GM21786 (cell line): ENCODE data around the gene THOC5.

Experiments
- ATAC-seq: cut with Tn5 transposase; IDR thresholded peaks from one replicate; pipeline ENCODE4 v1.9.1; 2021; ENCODE audit not compliant: unreplicated experiment

The THOC5 gene

DNA sequence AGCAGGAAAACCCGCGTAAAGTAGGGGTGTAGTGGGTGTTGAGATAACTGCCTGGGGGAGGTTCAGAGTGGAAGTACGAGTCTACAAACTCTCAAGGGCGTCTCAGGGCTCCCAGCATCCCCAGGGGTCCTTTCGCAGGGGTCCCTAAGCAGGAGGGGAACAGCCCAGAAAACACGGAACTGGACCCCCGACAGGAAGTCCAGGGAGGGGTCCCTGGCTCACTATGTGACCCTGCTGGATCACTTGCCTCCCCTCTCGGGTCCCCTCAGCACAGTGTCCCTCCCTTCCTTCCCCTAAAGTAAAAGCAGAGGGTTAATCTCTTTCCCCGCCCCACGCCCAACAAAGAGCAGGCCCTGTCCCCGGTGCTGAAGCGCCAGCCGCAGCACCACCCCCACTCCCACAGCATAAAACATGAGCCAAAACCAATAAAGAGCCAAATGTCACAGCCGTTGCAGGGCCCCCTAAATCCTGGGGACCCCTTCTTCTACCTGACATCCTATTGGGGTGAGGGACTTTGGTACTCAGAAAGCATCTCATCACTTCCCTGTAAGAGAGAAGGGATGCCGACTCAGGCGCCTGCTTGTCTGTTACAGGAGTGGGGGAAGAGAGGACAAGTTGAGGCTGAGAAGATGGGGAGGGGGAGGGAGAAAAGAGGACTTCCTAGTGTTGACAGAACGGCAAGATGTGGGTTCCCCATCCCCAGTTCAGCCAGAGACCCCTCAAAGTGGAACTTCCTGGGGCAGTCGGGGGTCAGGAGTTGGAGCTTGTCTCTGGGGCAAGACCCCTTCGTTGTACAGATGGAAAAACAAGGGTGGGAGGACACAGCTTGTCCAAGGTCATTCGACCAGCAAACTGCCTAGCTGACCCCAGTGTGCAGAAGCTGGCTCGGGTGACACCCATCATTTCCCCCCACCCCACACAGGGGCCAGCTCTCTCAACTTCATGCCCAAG is 75.0 kb downstream of the THOC5 start:
- no peak for ATAC-seq

DNA sequence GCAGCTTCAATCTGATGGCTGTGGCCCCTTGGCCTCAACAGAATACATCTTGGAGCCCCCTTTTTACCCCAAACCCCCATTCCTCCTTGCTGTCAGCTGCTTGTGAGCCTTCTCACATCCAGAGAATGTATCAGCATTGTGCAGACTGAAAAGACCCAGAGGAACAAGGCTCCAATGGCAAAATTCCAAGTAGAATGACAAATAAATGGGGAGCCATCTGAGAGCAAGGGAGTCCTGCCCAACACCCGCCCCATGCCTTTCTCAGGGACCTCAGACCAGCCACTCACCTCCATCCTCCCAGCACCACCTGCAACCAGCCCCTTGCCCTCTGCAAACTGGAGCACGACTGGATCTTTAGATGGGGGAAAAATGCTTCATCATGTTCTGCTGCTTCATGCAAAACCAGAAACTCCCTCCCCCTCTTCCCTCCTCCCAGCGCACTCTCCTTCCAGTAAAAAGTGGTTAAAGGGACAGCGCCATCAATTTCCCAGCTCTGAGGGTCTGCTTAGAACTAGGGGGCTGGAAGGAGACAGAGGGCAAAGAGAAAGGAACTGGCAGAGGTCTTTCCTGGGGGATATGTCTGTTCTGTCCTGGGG is 75.7 kb downstream of the THOC5 start:
- ATAC-seq, result no peak

DNA sequence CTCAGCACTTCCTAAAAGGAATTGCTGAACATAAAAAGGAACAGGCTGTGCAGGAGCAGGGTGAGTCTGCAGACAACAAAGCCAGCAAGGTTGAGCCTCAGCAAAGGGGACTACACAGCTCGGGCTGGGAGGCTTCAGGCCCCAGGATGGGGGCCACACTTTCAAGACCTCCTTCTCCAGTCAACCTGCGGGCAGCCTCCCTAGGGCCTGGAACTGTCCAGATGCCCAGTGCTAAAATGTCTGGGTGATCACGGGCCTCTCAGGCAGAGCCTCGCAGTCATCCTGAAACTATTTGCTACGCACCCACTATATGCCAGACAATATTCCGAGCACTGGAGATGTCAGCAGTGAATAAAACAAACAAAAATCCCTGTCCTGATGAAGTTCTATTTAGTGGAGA is 77.4 kb downstream of the THOC5 start:
- ATAC-seq, result no peak

DNA sequence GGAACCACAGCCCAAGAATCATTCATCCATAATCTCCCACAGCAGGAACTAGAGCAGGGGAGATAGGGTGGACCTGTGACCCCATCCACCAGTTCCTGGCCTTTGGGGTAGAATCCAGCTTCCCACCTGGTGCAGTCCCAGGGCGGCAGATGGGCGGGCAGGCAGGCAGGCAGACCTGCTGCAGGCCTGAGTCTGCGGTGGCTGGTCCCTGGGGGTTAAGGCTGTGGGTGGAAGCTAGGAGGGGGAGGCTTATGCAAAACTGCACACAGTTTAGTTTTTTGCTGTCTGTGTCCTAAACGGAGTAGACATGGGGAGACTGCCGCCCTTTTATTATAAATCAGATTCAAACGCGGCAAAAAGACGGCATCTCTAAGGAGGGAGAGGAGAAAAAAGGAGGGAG is 78.0 kb downstream of the THOC5 start:
- no peak for ATAC-seq

DNA sequence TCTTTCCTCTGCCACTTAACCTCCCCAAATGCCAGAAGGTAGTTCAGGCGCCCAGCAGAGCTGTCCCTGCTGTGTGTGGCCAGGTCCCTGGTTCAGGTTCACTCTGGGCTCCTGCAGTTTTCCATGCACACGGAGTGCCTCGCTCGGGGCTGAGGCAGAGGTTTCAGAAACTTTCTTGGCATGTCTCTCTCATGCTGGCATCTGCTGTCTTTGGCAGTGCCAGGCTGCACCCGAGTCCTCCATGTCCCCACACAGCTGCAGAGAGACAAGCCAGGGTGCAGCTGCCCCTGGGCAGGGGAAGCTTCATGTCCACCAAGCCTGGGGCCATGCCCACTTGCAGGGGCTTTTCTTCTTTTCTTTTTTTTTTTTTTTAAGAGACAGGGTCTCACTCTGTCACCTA is 80.6 kb downstream of the THOC5 start:
- ATAC-seq, result no peak

DNA sequence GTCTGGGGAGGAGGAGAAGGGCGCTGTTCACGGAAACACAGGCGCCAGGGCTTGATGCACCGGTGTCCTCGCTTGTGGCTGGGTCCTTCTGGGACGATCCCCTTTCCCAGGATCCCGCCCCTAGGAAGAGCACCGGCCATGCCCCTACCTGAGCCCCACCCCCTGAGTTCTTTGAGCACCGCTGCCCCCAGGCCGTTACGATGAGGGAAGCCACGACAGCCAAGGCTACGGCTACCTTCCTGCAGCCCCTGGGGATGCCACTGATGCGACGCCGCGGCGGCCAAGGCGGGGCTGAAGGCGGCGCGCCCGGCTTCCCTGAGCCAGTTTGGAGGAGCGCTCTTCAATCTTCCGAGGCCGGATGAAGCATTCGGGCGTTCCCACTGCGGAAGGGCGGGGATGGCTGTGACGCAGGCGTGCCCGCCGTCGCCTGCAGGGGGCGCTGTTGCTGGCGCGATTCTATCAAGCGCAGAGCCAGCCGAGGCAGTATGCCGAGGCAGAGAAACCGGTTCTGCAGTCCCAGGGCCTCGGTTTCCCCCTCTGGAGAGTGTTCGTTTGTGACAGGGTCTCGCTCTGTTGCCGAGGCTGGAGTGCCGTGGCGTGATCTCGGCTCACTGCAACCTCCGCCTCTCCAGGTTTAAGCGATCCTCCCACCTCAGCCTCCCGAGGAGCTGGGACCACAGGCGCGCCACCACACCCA is 83.2 kb downstream of the THOC5 start:
- ATAC-seq, result no peak

DNA sequence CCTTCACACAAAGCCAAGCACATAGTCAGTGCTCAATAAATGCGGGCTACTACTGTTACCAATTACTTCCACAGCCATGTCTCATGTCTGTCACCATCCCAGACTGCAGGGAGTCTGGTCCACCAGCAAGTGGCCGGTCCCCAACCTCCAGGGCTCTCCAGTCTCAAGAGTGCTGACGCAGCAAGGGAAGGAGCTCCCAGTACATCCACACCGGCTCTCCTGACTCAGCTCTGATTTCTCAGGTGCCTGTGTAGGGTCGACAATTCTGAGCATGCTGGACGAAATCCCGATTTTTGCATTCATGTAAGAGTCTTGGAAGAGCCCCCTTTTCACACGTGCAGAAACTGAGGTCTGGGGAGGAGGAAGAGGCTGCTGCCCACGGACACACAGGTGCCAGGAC is 83.8 kb downstream of the THOC5 start:
- no peak for ATAC-seq

DNA sequence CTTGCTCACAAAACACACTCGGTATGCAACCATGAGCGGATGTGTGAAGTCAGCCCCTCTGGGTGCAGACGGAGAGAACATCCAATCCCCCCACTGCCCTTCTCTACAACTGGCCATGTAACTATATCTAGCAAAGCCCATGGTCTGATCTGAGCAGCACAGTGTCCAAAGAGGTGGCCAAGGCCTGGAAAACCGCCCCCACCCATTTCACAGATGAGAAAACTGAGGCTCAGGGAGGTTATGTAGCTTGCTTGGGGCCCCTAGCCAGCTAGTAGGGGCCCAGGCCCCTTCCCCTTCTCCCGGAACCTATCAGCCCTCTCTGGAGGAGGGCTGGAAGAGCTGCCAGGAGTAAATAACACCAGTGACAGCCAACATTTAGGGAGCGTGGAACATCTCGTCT is 89.0 kb downstream of the THOC5 start:
- no peak for ATAC-seq

DNA sequence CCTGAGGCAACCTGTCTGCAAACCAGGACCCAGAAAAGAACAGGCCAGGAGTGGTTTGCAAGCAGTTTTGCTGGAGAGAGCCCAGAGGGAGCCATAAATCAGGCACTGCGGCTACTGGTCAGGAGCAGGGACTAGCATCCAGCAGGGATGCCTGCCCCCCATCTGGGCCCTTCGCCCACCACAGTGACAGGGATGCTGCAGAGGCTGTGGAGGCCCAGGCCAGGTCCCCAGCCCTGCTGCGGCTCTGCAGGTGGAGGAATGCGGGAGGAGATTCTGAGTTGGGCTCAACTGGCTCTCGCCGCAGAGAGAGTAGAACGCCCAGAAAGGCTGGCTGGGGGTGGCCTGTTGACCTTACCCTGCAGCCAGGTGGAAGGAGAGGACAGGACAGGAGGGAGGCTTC is 89.9 kb downstream of the THOC5 start:
- ATAC-seq, result no peak

DNA sequence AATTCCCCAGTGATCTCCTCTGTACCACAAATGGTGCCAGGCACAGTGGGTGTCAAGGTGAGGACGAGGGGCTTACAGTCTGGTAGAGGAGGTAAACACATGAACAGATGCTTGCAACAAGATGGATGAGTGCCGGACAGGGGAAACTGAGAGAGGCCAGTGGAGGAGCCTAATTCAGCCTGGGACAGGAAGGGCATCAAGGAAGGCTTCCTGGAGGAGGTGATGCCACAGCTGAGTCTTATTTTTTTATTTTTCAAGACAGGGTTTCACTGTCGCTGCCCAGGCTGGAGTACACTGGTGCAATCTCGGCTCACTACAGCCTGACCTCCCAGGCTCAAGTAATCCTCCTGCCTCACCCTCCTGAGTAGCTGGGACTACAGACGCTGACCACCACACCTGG is 92.3 kb downstream of the THOC5 start:
- no peak for ATAC-seq

DNA sequence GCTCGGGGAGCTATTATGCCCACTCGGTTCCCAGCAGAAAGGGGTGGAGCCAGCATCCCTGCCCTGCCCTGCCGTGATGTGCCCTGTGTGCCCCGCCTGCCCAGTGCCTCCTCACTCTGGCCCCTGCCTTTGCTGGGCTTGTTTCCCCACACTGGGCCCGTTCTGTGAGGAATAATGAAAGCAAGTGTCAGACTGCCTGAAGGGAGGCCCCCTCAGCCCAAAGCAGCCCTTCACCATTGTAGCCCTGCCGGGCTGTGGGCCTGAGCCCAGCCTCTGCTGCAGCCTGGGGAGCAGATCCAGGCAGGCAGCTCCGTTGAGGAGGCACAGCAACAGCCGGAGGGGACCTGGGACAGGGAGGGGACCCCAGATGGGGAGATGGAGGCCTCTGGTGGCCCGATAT is 93.8 kb downstream of the THOC5 start:
- ATAC-seq, result no peak

DNA sequence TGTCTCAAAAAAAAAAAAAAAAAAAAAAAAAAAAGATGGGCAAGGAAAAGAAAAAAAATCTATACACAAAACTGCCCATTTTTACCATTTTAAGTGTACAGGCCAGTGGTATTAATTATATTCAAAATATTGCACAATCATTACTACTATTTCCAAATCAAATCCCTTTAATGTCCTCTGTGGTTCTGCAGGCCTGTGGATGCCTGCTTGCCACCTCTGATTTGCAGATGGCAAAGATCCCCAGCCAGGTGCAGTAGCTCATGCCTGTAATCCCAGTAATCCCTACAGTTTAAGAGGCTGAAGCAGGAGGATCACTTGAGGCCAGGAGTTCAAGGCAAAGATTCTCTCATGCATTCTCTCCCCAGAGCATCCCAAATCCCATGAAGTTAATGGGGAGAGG is 95.0 kb downstream of the THOC5 start:
- ATAC-seq, result no peak

DNA sequence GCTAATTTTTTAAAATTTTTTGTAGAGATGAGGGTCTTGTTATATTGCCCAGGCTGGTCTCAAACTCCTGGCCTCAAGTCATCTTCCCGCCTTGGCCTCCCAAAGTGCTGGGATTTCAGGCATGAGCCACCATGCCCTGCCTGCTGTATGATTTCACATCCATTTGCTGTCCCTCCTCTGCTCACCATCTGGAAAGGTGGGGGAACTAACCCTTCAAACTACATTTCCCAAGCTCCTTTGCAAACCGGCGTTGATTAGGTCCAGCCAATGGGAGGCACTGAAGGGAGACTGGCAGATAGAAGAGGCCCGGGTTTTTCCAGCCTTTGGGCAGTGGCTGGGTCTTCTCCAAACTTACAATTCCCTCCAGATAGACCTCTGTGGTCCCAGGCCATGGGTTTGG is 95.8 kb downstream of the THOC5 start:
- no peak for ATAC-seq

DNA sequence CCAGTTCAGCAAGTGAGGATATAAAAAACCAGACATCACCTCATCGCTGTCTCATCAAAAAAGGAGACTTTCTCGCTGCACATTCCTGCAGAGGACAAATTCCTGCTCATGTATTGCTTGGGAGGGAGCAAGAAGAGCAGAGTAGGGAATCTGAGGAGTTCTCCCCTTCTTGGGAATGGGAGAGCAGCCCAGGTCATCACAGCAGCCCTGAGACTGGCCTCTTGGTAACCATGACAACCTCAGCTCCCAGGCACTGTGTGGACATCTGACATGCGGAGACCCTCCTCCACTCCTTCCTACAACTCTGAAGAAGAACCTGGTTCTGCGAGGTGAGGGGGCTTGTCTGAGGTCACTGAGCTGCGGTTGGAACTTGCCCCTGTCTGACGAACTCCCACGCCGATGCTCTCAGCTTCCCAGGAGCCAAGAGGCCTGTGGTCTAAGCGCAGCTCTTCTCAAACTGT is 97.3 kb downstream of the THOC5 start:
- no peak for ATAC-seq
